ENCODE measurements around the gene DNAJC7.
"Not testable (repeated sequence)": the region's sequence is repeated elsewhere in the genome, so short reads cannot be mapped to it uniquely, and the experiment has no call there.

The DNAJC7 gene

DNA sequence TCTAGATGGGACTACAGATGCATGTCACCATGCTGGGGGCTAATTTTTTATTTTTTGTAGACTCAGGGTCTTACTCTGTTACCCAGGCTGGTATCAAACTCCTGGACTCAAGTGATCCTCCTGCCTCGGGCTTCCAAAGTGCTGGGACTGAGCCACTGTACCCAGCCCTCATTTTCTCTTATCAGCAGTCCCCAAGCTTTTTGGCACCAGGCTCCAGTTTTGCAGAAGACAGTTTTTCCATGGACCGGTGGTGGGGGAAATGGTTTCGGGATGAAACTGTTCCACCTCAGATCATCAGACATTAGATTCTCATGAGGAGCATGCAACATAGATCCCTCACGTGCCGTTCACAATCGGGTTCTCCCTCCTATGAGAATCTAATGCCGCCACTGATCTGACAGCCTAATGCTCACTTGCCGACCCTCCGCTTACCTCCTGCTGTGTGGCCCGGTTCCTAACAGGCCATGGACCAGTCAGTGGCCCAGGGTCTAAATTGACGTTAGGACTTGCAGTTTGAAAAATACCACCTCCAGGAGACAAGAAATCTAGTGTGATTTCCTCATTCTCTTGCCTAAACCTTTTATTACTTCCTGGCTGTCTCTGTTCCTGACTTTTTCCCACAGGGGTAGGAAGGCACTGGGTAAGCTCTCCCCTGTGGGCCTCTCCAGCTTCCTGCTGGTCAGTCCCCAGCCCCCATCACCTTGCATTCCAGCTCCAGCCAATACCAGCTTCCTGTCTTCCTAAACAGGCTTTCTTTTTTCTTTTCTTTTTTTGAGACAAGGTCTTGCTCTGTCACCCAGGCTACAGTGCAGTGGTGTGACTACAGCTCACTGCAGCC lies 60.0 kb downstream of the DNAJC7 start:
- no peak for DNase-seq (ENCODE audit: low read depth)

DNA sequence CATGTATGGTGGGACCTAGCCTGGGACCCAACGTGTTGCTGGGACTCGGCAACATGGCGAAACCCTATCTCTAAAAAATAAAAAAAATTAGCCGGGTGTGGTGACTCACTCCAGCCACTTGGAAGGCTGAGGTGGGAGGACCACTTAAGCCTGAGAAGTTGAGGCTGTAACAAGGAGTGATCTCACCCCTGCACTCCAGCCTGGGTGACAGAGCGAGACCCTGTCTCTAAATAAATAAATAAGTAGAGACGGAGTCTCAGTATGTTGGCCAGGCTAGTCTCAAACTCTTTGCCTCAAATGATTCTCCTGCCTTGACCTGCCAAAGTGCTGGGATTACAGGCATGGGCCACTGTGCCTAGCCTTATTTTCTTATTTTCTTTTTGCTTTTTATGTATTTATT lies 60.7 kb downstream of the DNAJC7 start:
- no peak for DNase-seq (ENCODE audit: low read depth)

- DNase-seq (ENCODE audit: low read depth): no peak
Observed at GRCh38 chr17:41948762-41949460, 68.3 kb downstream of the DNAJC7 start.

DNA sequence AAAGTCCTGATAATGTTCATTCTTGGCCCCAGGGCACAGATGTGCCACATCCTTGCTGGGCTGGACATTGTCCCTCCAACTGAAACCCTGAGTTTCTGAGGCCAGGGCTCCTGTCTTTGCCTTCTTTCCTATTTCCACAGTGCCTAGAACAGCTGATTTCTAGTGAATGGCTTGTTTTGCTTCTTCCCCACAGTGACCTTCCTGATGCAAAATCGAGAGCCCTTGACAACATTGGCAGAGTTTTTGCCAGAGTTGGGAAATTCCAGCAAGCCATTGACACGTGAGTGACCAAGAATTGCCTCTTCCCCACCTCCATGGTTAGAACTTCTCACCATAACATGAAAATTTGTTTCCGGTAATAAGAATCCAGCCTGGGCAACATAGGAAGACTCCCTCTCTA lies 72.3 kb downstream of the DNAJC7 start:
- no peak for DNase-seq (ENCODE audit: low read depth)

GRCh38 chr17:41943492-41943891 lies 73.7 kb downstream of the DNAJC7 start:
- DNase-seq (ENCODE audit: low read depth): no peak

- DNase-seq (ENCODE audit: low read depth): no peak
Observed at GRCh38 chr17:41942626-41943373, 74.4 kb downstream of the DNAJC7 start.

DNA sequence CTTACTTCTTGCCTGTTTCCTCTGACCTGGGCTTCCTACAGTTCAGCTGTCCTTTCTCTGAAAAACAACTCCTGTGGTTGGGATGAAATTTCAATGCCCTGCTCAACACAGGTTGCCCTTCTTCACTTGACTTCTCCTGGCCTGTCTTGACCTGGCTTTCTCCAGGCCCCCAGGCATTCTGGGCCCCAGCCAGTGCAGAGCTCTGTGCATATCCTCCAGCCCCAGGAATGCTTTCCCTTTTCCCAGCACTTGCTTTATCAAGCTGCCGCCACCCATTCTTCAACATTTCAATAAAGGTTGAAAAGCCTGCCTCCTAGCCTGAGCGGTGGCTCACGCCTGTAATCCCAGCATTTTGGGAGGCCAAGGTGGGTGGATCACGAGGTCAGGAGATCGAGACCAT lies 76.1 kb downstream of the DNAJC7 start:
- DNase-seq (ENCODE audit: low read depth): no peak

GRCh38 chr17:41939693-41940090 lies 77.5 kb downstream of the DNAJC7 start:
- no peak for DNase-seq (ENCODE audit: low read depth)

DNA sequence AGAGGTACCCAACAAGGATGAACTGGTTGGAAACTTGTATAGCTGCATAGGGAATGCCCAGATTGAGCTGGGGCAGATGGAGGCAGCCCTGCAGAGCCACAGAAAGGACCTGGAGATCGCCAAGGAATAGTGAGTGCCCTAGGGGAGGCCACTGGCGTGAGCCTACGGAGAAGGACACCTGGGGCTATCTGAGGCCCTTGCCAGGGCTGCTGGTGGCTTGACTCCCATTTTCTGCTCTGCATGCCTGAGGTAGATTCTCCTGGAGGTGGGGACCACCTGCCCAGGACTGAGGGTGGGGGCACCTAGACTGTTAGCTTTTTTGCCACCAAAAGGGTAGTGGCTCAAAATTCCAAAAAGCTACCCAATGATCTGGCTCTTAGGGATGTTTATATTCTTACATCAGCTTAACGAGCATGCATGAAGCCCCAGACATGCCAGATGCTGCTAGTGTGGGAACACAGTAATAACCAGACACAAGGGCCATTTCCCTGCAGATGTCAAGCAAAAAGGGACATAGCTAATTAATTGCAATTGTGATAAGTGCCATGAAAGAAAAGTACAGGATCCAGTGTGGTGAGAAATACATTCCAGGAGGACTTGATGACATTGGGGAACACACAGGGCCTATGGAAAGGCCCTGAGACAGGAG lies 78.1 kb downstream of the DNAJC7 start:
- DNase-seq (ENCODE audit: low read depth): no peak

DNA sequence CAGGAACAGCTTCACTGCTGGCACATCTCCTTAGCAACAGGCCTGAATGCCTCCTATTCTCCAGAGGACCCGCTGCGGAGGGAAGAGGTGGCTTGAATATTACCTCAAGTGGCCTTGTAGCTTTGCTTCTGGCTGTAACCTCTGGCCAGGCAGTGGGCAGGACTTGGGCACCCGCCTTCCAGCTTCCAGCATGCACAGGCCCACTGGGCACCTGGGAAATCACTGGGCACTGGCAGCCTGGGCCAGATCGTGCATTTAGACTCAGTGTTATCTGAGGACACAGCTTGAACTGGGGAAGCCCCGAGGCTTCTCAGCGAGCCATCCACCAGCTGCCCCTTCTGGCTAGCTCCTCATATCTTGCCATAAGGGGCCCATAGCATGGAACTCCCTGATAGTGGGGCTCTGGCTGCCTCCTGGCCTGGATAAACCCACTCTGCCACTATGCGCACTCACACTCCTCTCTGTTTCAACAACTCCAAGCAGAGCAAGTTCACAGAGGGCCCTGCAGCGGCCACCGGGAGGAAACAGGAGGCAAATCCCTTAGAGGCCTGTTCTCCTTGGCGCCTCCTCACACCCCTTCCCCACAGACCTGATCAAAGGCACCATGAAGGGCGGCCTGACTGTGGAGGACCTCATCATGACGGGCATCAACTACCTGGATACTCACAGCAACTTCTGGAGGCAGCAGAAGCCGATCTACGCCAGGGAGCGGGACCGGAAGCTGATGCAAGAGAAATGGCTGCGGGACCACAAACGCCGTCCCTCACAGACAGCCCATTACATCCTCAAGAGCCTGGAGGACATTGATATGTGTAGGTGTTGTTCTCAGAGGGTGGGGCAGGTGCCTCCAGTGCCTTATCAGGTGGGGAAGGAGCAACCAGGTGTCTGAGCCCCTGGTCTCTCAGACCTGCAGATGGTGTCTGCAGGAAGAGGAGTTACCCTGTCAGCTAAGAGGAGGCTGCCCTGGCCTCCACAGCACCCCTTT lies 79.0 kb downstream of the DNAJC7 start:
- DNase-seq (ENCODE audit: low read depth): no peak

DNA sequence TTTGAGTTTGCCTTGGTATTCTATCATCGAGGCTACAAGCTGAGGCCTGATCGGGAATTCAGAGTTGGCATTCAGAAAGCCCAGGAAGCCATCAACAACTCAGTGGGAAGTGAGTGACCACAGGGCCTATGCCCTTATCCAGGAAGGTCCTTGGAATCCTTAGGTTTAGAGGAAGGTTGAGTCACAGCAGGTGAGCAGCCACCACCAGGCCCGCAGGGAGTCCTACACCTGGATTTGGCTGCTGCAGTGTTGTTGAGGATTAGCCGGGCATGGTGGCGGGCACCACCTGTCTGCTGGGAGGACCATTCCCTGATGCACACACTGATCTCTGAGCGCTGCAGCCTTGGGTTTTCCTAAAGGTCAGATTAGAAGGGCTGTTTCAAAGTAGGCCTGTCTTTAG lies 81.6 kb downstream of the DNAJC7 start:
- no peak for DNase-seq (ENCODE audit: low read depth)

GRCh38 chr17:41932816-41933389 lies 84.3 kb downstream of the DNAJC7 start:
- no peak for DNase-seq (ENCODE audit: low read depth)

DNA sequence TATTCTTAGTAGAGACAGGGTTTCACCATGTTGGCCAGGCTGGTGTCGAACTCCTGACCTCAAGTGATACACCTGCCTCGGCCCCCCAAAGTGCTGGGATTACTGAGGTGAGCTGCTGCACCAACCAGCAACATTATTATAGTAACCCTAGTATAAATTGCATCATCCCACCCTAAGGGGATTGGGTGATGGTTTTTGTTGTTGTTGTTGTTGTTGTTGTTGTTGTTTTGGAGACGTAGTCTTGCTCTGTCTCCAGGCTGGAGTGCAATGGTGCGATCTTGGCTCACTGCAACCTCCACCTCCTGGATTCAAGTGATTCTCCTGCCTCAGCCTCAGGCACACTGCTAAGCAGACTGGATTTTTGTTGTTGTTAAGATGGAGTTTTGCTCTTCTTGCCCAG lies 85.5 kb downstream of the DNAJC7 start:
- not testable (repeated sequence) for DNase-seq (ENCODE audit: low read depth)

DNA sequence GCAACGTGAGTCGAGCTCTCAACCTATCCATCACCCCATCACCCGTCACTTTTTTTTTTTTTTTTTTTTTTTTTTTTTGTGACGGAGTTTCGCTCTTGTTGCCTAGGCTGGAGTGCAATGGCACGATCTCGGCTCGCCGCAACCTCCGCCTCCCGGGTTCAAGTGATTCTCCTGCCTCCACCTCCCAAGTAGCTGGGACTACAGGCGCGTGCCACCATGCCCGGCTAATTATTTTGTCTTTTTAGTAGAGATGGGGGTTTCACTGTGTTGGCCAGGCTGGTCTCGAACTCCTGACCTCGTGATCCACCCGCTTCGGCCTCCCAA lies 86.4 kb downstream of the DNAJC7 start:
- DNase-seq (ENCODE audit: low read depth): not testable (repeated sequence)

- DNase-seq (ENCODE audit: low read depth): peak; percentile 85
Observed at GRCh38 chr17:41930009-41930832, 87.0 kb downstream of the DNAJC7 start, which contains the start of gene ODAD4. Gene ODAD4 (plus strand): TSS chr17:41930617. CDS start chr17:41930724, 107 bp downstream.

DNA sequence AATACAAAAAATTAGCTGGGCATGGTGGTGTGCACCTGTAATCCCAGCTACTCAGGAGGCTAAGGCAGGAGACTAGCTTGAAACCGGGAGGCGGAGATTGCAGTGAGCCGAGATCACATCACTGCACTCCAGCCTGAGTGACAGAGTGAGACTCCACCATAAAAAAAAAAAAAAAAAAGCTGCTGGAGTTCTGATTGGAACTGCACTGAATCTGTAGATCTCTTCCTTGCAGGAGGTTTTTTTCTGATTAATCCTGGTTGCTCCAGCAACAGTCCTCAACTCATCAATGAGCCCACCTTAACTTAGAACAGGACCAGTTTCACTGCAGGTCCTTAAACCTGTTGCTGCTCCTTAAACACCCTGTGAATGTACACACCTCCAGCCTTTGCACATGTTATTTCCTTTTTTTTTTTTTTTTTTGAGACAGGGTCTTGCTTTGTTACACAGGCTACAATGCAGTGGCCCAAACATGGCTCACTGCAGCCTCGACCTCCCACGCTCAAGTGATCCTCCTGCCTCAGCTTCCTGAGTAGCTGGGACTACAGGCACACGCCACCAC lies 88.5 kb downstream of the DNAJC7 start:
- DNase-seq (ENCODE audit: low read depth): no peak

All from non-pigmented ciliary epithelial cell (primary cell).